ENCODE measurements around the gene C4BPA.

DNA sequence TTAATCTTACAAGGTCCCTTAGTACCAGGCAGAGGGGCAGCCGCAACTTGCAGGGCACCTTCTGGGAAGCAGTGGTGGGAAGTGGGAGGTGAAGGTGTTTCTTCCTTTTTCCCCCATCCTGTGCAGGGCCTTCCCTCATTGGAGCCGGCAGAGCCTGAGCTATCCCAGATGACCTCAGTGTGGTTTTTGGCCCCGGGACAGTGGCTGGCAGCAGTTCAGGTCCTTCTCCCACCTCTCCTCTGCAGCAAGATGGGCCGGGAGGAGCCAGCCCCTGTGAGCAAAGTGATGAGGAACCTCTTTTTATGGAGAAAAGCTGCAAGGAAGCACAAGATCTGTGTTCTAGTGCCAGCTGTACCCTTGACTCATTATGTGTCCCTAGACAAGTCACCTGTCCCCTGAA, 44.2 kb upstream of the C4BPA start:
- TF ChIP-seq, protein P1, sequence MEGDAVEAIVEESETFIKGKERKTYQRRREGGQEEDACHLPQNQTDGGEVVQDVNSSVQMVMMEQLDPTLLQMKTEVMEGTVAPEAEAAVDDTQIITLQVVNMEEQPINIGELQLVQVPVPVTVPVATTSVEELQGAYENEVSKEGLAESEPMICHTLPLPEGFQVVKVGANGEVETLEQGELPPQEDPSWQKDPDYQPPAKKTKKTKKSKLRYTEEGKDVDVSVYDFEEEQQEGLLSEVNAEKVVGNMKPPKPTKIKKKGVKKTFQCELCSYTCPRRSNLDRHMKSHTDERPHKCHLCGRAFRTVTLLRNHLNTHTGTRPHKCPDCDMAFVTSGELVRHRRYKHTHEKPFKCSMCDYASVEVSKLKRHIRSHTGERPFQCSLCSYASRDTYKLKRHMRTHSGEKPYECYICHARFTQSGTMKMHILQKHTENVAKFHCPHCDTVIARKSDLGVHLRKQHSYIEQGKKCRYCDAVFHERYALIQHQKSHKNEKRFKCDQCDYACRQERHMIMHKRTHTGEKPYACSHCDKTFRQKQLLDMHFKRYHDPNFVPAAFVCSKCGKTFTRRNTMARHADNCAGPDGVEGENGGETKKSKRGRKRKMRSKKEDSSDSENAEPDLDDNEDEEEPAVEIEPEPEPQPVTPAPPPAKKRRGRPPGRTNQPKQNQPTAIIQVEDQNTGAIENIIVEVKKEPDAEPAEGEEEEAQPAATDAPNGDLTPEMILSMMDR (IDR thresholded peaks at IDR 0.05 in 8 of 11, conservative IDR thresholded peaks at IDR 0.05 in 3 of 11), result no peak
- no peak for TF ChIP-seq POLR2AphosphoS5 (IDR thresholded peaks at IDR 0.05)
